Endothelial cell (in vitro differentiated cells): ENCODE measurements around the gene TIMP1. TPM values are rescaled to one million over a fixed set of nuclear protein-coding genes. Genes with fewer than 3 reads are reported as not detected.
A peak's percentile ranks its signal among the peaks of the same experiment; 100 is the strongest.

Experiments used
- DNase-seq: peaks from one replicate; pipeline ENCODE4 v3.0.0; 2021; ENCODE audit warnings: low spot score
- H3K27ac Mint-ChIP-seq: one replicate; pipeline ENCODE4 v1.8.0; 2021; ENCODE audit warnings: mixed read lengths, inconsistent platforms; ENCODE audit not compliant: unreplicated experiment
- H3K27me3 Mint-ChIP-seq: one replicate; pipeline ENCODE4 v1.8.0; 2021; ENCODE audit warnings: mild to moderate bottlenecking, moderate library complexity, mixed read lengths, inconsistent platforms; ENCODE audit not compliant: unreplicated experiment
- H3K36me3 Mint-ChIP-seq: one replicate; pipeline ENCODE4 v1.8.0; 2021; ENCODE audit warnings: mild to moderate bottlenecking, low read depth, mixed read lengths, inconsistent platforms; ENCODE audit not compliant: unreplicated experiment
- H3K4me1 Mint-ChIP-seq: one replicate; pipeline ENCODE4 v1.8.0; 2021; ENCODE audit warnings: mild to moderate bottlenecking, mixed read lengths, inconsistent platforms; ENCODE audit not compliant: unreplicated experiment
- H3K4me3 Mint-ChIP-seq: one replicate; pipeline ENCODE4 v1.8.0; 2021; ENCODE audit warnings: mild to moderate bottlenecking, mixed read lengths, inconsistent platforms; ENCODE audit not compliant: unreplicated experiment
- H3K9me3 Mint-ChIP-seq: one replicate; pipeline ENCODE4 v1.8.0; 2021; ENCODE audit warnings: mixed read lengths, inconsistent platforms; ENCODE audit not compliant: unreplicated experiment
- CTCF ChIP-seq: fragments of 200-600 bp; sonication (generic); IDR thresholded peaks from one replicate; pipeline ENCODE4 v1.5.0; 2021; ENCODE audit warnings: antibody characterized with exemption; ENCODE audit not compliant: unreplicated experiment
- long read RNA-seq: library from polyadenylated mRNA; unstranded; transcript quantifications from one replicate; pipeline ENCODE4 v2.0.0, GENCODE V29; 2020; ENCODE audit not compliant: unreplicated experiment
- total RNA-seq: library from RNA; stranded (reverse); fragmentation: NEBNext Ultra II Directional; extraction: Animal tissue kit (Norgen Biotek cat#: 25700); gene quantifications from one replicate; pipeline ENCODE4 v1.2.1, GENCODE V29; 2021; ENCODE audit not compliant: unreplicated experiment

TIMP1 gene
- total RNA-seq: 267 TPM
- long read RNA-seq, transcript TIMP1-201 (6 exons, 892 nt): major isoform, 197 of 216 reads
- long read RNA-seq, partial matches to known transcripts: 11 of 216 reads
- long read RNA-seq, other reads (novel, unspliced or antisense): 5 of 216 reads

- Mint-ChIP-seq H3K36me3 (peaks cover 6% of the 10 kb centered on the region), H3K27me3 (peaks cover 5% of the 10 kb centered on the region), H3K27ac (peak within 1 kb of the TSS; percentile 87), H3K4me3 (peak within 1 kb of the TSS; percentile 81), H3K9me3 (no peaks in the 10 kb centered on the region), H3K4me1 (peaks cover 16% of the 10 kb centered on the region)
- peak; percentile 74 for DNase-seq
- TF ChIP-seq CTCF: no peak
Measured at GRCh38 chrX:47581731-47582647, at the start of gene TIMP1. Gene TIMP1, plus strand, starts transcription at chrX:47582436. Its CDS starts 980 bp downstream, at chrX:47583416.

GRCh38 chrX:47539860-47540259, 42.4 kb upstream of the TIMP1 start:
- TF ChIP-seq CTCF: no peak
- Mint-ChIP-seq H3K27ac (no peak overlapping the region), H3K9me3 (no peaks in the 10 kb centered on the region), H3K27me3 (no peaks in the 10 kb centered on the region), H3K4me3 (no peak overlapping the region), H3K36me3 (no peaks in the 10 kb centered on the region), H3K4me1 (no peaks in the 10 kb centered on the region)
- DNase-seq: no peak

GRCh38 chrX:47540754-47541538, 41.3 kb upstream of the TIMP1 start:
- Mint-ChIP-seq H3K9me3 (no peaks in the 10 kb centered on the region), H3K4me1 (no peaks in the 10 kb centered on the region), H3K4me3 (no peak overlapping the region), H3K27ac (peak overlapping the region; percentile 52), H3K36me3 (no peaks in the 10 kb centered on the region), H3K27me3 (no peaks in the 10 kb centered on the region)
- peak; percentile 53 for DNase-seq
- peak; percentile 42 for TF ChIP-seq CTCF

- H3K4me1 Mint-ChIP-seq: no peaks in the 10 kb centered on the region
Measured at GRCh38 chrX:47543496-47543895, 38.7 kb upstream of the TIMP1 start.

More at GRCh38 chrX:47543496-47543895, 38.7 kb upstream of the TIMP1 start:
- H3K9me3 Mint-ChIP-seq: no peaks in the 10 kb centered on the region
- H3K27ac Mint-ChIP-seq: no peak overlapping the region
- TF ChIP-seq CTCF: no peak
- no peak for DNase-seq
- H3K36me3 Mint-ChIP-seq: no peaks in the 10 kb centered on the region
- no peak overlapping the region for H3K4me3 Mint-ChIP-seq
- no peaks in the 10 kb centered on the region for H3K27me3 Mint-ChIP-seq
